Measurements from ENCODE around the gene ISLR2.

GRCh38 chr15:74179983-74180880 is 49.8 kb downstream of the ISLR2 start:
- TF ChIP-seq YY1 (IDR thresholded peaks at IDR 0.05; ENCODE audit: insufficient read depth, insufficient read length) = no peak
- TF ChIP-seq ZNF274 (IDR thresholded peaks at IDR 0.05; ENCODE audit: low read depth, low read length) = no peak
